ENCODE measurements around the gene CPLX1.
"Not testable (repeated sequence)": the region's sequence is repeated elsewhere in the genome, so short reads cannot be mapped to it uniquely, and the experiment has no call there.

The CPLX1 gene

GRCh38 chr4:738781-739280 is 87.1 kb downstream of the CPLX1 start:
- no peak for DNase-seq

- DNase-seq = not testable (repeated sequence)
Measured at GRCh38 chr4:736561-736960, 89.4 kb downstream of the CPLX1 start.

- DNase-seq = no peak
Measured at GRCh38 chr4:735583-735982, 90.3 kb downstream of the CPLX1 start.
